Measurements from ENCODE around the gene PRM1. TPM values are rescaled to one million over a fixed set of nuclear protein-coding genes. Genes with fewer than 3 reads are reported as not detected.

The PRM1 gene
- total RNA-seq, 1 experiment from 2014 or later = not detected

DNA sequence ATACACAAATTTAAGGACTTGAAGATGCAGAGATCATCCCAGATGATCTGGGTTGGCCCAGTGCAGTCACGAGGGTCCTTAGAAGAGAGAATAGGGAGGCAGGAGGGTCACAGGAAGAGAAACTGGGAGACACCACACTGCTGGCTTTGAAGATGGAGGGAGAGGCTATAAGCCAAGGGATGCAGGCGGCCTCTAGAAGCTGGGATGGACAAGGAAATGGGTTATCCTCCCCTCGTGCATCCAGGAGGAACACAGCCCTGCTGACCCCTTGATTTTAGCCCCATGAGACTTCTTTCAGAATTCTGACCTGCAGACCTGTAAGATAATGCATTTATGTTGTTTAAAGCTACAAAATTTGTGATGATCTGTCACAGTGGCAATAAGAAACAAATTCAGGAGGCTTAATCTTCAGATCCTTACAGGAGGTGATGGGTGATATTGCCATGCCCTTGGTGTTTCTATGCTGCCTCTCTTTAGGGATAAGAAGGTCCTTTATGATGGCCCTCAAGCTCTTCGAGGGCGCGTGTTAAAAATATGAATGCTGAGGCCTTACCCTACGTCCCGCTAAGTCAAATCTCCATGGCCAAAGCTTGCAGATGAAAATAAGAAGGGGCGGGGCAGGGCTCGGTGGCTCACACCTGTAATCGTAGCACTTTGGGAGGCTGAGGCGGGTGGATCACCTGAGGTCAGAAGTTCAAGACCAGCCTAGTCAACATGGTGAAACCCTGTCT lies 3.4 kb downstream of the PRM1 start:
- Histone ChIP-seq H2BK12ac (ENCODE audit: insufficient read length, low read depth, low read length) (no peak overlapping the region), H2AFZ (ENCODE audit: low read length) (no peak overlapping the region), H3K79me1 (ENCODE audit: insufficient read depth, low read depth, low read length, poor library complexity, severe bottlenecking) (no peaks in the 10 kb centered on the region), H4K20me1 (ENCODE audit: control insufficient read depth, insufficient read depth, insufficient read length) (no peaks in the 10 kb centered on the region), H2BK20ac (ENCODE audit: low read depth, low read length, poor library complexity, severe bottlenecking) (no peak overlapping the region), H3K18ac (ENCODE audit: insufficient read length, low read depth, low read length) (no peak overlapping the region), H3K23me2 (ENCODE audit: insufficient read length, low read depth, low read length, poor library complexity, severe bottlenecking) (no peaks in the 10 kb centered on the region), H4K5ac (ENCODE audit: insufficient read length, low read depth, low read length) (no peak overlapping the region), H3K27ac (ENCODE audit: insufficient read length, low read depth, low read length) (no peak overlapping the region), H3T11ph (ENCODE audit: low read length) (no peak overlapping the region), H4K91ac (ENCODE audit: insufficient read length, low read depth, low read length) (no peak overlapping the region), H3K79me2 (ENCODE audit: insufficient read depth, low read length) (no peaks in the 10 kb centered on the region), H3K4me1 (ENCODE audit: insufficient read depth, low read length) (no peaks in the 10 kb centered on the region; the same call in 1 of the 2 replicates), H3K4ac (ENCODE audit: low read depth, low read length) (no peak overlapping the region), H4K8ac (replicated peaks; ENCODE audit: insufficient read length, low read depth, low read length) (no peak overlapping the region), H2BK15ac (ENCODE audit: low read depth, low read length) (no peak overlapping the region), H3K14ac (ENCODE audit: insufficient read depth, low read length) (no peak overlapping the region), H3K9ac (ENCODE audit: extremely low read depth, insufficient read length, low read length) (no peak overlapping the region), H2AK5ac (ENCODE audit: insufficient read length, low read length) (no peak overlapping the region), H3K27me3 (ENCODE audit: insufficient read depth, low read length) (no peaks in the 10 kb centered on the region), H3K23ac (ENCODE audit: insufficient read length, low read depth, low read length) (no peak overlapping the region), H2BK5ac (ENCODE audit: insufficient read length, low read length) (no peak overlapping the region), H3K4me2 (ENCODE audit: insufficient read depth, insufficient read length, low read length) (no peak overlapping the region), H3K56ac (ENCODE audit: insufficient read length, low read depth, low read length) (no peak overlapping the region), H3K9me3 (ENCODE audit: control insufficient read depth, low read depth, low read length) (no peaks in the 10 kb centered on the region), H2BK120ac (ENCODE audit: low read depth, low read length, poor library complexity, severe bottlenecking) (no peak overlapping the region)
- Mint-ChIP-seq H3K27me3 (ENCODE audit: low read depth) (no peaks in the 10 kb centered on the region; the same call in 1 of the 2 replicates), H3K27ac (no peak overlapping the region), H3K36me3 (ENCODE audit: insufficient read depth in 1 of 3, low read depth in 3 of 3) (no peaks in the 10 kb centered on the region), H3K4me3 (no peak overlapping the region), H3K9me3 (peaks cover 0 to 7% of the 10 kb centered on the region in 2 experiments; a peak in 2 of 5 replicates), H3K4me1 (peaks cover 9 to 16% of the 10 kb centered on the region in 2 experiments)
- WGBS (ENCODE audit: extremely low coverage, insufficient read length, low lambda C conversion rate) = no CpG with 5 or more reads among the region's 12 CpGs
- no peak for DNase-seq
- TF ChIP-seq, protein P1, sequence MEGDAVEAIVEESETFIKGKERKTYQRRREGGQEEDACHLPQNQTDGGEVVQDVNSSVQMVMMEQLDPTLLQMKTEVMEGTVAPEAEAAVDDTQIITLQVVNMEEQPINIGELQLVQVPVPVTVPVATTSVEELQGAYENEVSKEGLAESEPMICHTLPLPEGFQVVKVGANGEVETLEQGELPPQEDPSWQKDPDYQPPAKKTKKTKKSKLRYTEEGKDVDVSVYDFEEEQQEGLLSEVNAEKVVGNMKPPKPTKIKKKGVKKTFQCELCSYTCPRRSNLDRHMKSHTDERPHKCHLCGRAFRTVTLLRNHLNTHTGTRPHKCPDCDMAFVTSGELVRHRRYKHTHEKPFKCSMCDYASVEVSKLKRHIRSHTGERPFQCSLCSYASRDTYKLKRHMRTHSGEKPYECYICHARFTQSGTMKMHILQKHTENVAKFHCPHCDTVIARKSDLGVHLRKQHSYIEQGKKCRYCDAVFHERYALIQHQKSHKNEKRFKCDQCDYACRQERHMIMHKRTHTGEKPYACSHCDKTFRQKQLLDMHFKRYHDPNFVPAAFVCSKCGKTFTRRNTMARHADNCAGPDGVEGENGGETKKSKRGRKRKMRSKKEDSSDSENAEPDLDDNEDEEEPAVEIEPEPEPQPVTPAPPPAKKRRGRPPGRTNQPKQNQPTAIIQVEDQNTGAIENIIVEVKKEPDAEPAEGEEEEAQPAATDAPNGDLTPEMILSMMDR (conservative IDR thresholded peaks at IDR 0.05) = no peak

All from H9 (cell line).